ENCODE measurements around the gene MLLT10. TPM values are rescaled to one million over a fixed set of nuclear protein-coding genes. Genes with fewer than 3 reads are reported as not detected.

Gene MLLT10
- total and polyA plus RNA-seq, 2 donors (not counting 3 experiments of a cell fraction or from before 2014, with no cell fraction given): 35.4 to 54.0 TPM

DNA sequence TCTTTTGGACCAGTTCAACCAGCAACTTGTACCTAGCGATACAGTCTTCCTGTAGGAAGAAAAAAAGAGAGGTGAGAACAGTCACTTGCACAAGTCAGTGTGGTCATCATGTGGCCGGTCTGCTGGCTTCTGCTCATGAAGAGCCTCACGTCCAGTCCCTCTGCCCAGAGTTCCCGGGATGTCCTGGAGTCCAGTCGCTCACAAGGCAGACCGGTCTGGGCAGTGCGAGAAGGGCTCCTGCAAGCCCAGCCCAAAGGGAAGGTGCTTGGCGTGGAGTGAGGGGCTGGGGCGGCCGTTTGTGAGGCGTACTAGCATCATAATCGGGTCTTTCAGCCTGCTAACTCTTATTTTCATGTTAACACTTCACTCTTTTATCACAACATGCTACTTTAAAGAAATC lies 222.7 kb downstream of the MLLT10 start:
- no peaks in the 10 kb centered on the region for H3K79me2 ChIP-seq (ENCODE audit: control insufficient read depth, insufficient read depth, low read length)
- ChIA-PET POLR2A (no interaction called here), CTCF (interaction anchor here (1.0 to 1.1 kb wide), 2 partner anchors 14 to 197 kb away, joined by 3 read pairs; no protein-coding TSS in a partner anchor)
- H3K4me3 ChIP-seq (replicated peaks in 1 of 3; ENCODE audit: insufficient read depth in 1 of 3, low read depth in 1 of 3, low read length in 3 of 3): no peak overlapping the region
- H3K4me1 ChIP-seq (ENCODE audit: control insufficient read depth, extremely low read depth, insufficient read depth, low read length): no peaks in the 10 kb centered on the region
- TF ChIP-seq POLR2AphosphoS5 (IDR thresholded peaks at IDR 0.05; ENCODE audit: insufficient read depth, low read depth, low read length) (no peak), POLR2A (IDR thresholded peaks at IDR 0.05; ENCODE audit: low read depth, low read length) (no peak), MAX (IDR thresholded peaks at IDR 0.05; ENCODE audit: insufficient read depth, insufficient read length) (no peak), EZH2 (IDR thresholded peaks at IDR 0.05; ENCODE audit: borderline replicate concordance, low read depth, low read length, severe bottlenecking) (no peak), FOS (IDR thresholded peaks at IDR 0.05; ENCODE audit: borderline replicate concordance, insufficient read depth, low read length) (no peak), JUN (IDR thresholded peaks at IDR 0.05; ENCODE audit: borderline replicate concordance, insufficient read depth, insufficient read length, low read depth) (no peak), CTCF (IDR thresholded peaks at IDR 0.05; ENCODE audit: extremely low read depth in 1 of 2, insufficient read depth in 1 of 2, low read depth in 1 of 2, low read length in 2 of 2) (no peak), GATA2 (IDR thresholded peaks at IDR 0.05; ENCODE audit: insufficient read depth, insufficient read length, low read depth, low read length) (no peak), MYC (IDR thresholded peaks at IDR 0.05; ENCODE audit: low read depth, low read length) (no peak)
- no peak overlapping the region for H3K9ac ChIP-seq (replicated peaks; ENCODE audit: extremely low read depth, insufficient read depth, low read length)
- no peaks in the 10 kb centered on the region for H4K20me1 ChIP-seq (replicated peaks; ENCODE audit: control insufficient read depth, extremely low read depth, insufficient read depth, low read length)
- no TSS peak for BruUV-seq (replicated peaks)
- dilution Hi-C loops (cut with MboI; ENCODE audit: extremely low pct_ligation_motif_present, low sequenced_read_pairs): no loop called here
- intact Hi-C loops (cut with micrococcal nuclease): no loop called here
- H3K9me1 ChIP-seq (replicated peaks; ENCODE audit: control insufficient read depth, extremely low read depth, insufficient read depth, low read length): no peaks in the 10 kb centered on the region
- no peaks in the 10 kb centered on the region for H3K27me3 ChIP-seq (ENCODE audit: control insufficient read depth in 2 of 2, insufficient read depth in 2 of 2, low read length in 2 of 2)
- DNase-seq (ENCODE audit: low read depth, low spot score) (no peak), FAIRE-seq (no peak)
- no peak overlapping the region for H3K4me2 ChIP-seq (ENCODE audit: insufficient read depth, low read length)
- H3K36me3 ChIP-seq (ENCODE audit: control insufficient read depth in 2 of 2, extremely low read depth in 1 of 2, insufficient read depth in 2 of 2, low read length in 2 of 2): peaks cover 0 to 3% of the 10 kb centered on the region in 2 experiments
- H3K27ac ChIP-seq (ENCODE audit: insufficient read depth, low read depth, low read length): no peak overlapping the region
- no peak overlapping the region for H2AFZ ChIP-seq (ENCODE audit: low read depth, low read length)
- no peaks in the 10 kb centered on the region for H3K9me3 ChIP-seq (replicated peaks; ENCODE audit: control insufficient read depth, insufficient read depth, low read length)

Data from endothelial cell of umbilical vein (primary cell).